ENCODE results near the gene FHL1. TPM values are rescaled to one million over a fixed set of nuclear protein-coding genes. Genes with fewer than 3 reads are reported as not detected.

Gene FHL1
- total RNA-seq, 1 donor from 2014 or later = 1,867 TPM

DNA sequence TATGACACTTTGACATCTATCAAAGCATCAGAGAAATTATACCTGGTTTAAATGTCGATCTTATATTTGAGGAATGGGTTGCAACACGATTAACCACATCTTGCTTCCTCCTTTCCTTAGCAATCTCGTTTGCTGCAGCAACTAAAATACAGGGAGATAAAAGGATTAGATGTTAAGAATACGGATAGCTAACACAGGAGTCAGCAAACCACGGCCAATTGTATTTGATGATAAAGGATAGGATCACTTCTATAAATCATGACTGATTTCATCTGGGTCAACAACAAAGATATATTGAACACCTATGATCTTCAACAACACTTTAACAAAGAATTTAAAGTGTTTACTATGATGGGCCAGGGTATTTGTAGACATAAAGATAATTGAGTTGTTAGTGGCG, 98.9 kb downstream of the FHL1 start:
- H3K27ac ChIP-seq (replicated peaks) = no peak overlapping the region
- TF ChIP-seq, protein P1, sequence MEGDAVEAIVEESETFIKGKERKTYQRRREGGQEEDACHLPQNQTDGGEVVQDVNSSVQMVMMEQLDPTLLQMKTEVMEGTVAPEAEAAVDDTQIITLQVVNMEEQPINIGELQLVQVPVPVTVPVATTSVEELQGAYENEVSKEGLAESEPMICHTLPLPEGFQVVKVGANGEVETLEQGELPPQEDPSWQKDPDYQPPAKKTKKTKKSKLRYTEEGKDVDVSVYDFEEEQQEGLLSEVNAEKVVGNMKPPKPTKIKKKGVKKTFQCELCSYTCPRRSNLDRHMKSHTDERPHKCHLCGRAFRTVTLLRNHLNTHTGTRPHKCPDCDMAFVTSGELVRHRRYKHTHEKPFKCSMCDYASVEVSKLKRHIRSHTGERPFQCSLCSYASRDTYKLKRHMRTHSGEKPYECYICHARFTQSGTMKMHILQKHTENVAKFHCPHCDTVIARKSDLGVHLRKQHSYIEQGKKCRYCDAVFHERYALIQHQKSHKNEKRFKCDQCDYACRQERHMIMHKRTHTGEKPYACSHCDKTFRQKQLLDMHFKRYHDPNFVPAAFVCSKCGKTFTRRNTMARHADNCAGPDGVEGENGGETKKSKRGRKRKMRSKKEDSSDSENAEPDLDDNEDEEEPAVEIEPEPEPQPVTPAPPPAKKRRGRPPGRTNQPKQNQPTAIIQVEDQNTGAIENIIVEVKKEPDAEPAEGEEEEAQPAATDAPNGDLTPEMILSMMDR (IDR thresholded peaks at IDR 0.05; ENCODE audit: borderline replicate concordance) = no peak
- peaks cover 33% of the 10 kb centered on the region for H3K36me3 ChIP-seq
- H3K4me3 ChIP-seq = no peak overlapping the region
- intact Hi-C loops (cut with micrococcal nuclease) = no loop called here
- H3K27me3 ChIP-seq (ENCODE audit: low read depth) = no peaks in the 10 kb centered on the region
- no peak for DNase-seq
- H3K4me1 ChIP-seq = peaks cover 9% of the 10 kb centered on the region
- H3K9me3 ChIP-seq (replicated peaks) = no peaks in the 10 kb centered on the region

GRCh38 chrX:136250191-136251040, 103.1 kb downstream of the FHL1 start:
- DNase-seq = no peak
- intact Hi-C loops (cut with micrococcal nuclease) = no loop called here
- Histone ChIP-seq H3K27ac (replicated peaks) (peak overlapping the region; percentile 84), H3K36me3 (peaks cover 5% of the 10 kb centered on the region), H3K4me3 (peak overlapping the region; percentile 85), H3K9me3 (replicated peaks) (no peaks in the 10 kb centered on the region), H3K27me3 (ENCODE audit: low read depth) (no peaks in the 10 kb centered on the region), H3K4me1 (peaks cover 9% of the 10 kb centered on the region)
- TF ChIP-seq, protein P1 (IDR thresholded peaks at IDR 0.05; ENCODE audit: borderline replicate concordance) = no peak

DNA sequence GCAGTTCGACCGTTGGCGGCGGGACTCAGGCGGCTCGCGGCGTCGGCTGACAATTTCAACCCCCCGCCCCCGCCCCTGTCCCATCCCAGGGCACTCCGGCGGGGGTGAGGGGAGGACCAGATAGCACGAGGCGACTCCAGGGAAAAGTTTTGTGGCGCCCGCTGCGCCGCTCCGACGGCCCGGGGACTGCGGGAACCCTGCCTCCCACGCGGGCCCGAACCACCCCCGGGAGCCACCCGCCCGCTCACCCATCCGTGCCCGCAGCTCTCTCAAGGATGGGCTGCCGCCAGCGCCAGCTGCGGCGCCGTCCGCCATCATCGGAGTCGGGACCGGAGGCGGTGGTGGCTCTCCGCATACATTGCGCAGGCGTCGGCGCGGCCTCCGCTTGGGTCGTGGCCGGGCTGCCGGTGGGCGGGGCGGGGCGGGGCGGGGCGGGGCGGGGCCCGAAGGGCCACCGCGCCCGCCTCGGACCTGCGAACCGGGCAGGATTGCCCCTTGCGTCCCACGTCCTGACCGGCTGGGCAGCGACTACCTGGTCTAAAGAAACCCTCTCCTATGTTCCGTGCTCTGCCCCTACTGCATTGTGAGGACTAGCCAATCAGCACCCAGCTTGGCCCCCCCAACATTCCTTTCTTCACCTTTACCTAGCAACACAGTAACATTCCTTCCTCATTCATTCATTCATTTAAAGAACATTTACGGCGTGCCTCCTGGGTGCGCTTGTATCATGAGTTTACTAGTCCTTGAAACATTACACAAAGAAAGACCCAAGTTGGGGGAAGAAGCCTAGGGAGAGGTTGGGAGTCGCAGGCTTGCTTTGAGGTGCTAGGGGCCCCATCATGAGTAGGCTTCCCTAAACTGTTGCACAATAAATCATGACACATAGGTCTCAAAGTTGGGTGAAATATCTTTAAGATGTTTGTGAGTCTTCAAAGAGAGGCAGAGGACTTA, 104.0 kb downstream of the FHL1 start, which contains the start of gene MAP7D3:
Gene MAP7D3, minus strand, starts transcription at position 360 of the 951 bp plus-strand sequence. Its CDS starts 42 bp downstream, at position 318.
- peak; percentile 69 for DNase-seq
- Histone ChIP-seq H3K4me3 (peak within 1 kb of the TSS; percentile 85), H3K36me3 (no peaks in the 10 kb centered on the region), H3K4me1 (peaks cover 9% of the 10 kb centered on the region), H3K27ac (replicated peaks) (peak within 1 kb of the TSS; percentile 84), H3K27me3 (ENCODE audit: low read depth) (no peaks in the 10 kb centered on the region), H3K9me3 (replicated peaks) (no peaks in the 10 kb centered on the region)
- TF ChIP-seq, protein P1 (IDR thresholded peaks at IDR 0.05; ENCODE audit: borderline replicate concordance) = no peak
- intact Hi-C loops (cut with micrococcal nuclease) = no loop called here

DNA sequence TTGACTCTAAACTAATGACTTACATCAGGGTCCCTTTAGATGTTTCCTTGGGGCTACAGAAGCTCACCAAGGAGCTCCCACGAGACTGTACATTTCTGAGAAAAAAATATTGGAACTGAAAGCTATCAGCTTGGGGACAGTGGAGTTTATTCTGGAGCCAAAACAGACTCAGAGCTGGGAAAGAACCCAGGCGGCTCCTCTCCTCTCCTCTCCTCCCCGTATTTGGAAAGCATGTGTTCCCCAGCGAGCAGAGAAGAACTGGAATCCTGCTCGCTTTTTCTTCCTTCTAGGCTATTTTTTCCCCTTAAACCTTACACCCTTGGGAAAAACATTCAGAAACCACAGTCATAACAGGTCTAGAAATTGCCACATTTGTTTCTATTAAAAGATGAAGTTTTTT, 108.2 kb downstream of the FHL1 start:
- H3K27ac ChIP-seq (replicated peaks) = peak overlapping the region; percentile 61
- peaks cover 13% of the 10 kb centered on the region for H3K4me1 ChIP-seq
- no peaks in the 10 kb centered on the region for H3K27me3 ChIP-seq (ENCODE audit: low read depth)
- intact Hi-C loops (cut with micrococcal nuclease) = no loop called here
- no peaks in the 10 kb centered on the region for H3K36me3 ChIP-seq
- TF ChIP-seq, protein P1 (IDR thresholded peaks at IDR 0.05; ENCODE audit: borderline replicate concordance) = no peak
- peak; percentile 16 for DNase-seq
- H3K9me3 ChIP-seq (replicated peaks) = no peaks in the 10 kb centered on the region
- peak overlapping the region; percentile 25 for H3K4me3 ChIP-seq

GRCh38 chrX:136256026-136256425, 108.7 kb downstream of the FHL1 start:
- Histone ChIP-seq H3K9me3 (replicated peaks) (no peaks in the 10 kb centered on the region), H3K27me3 (ENCODE audit: low read depth) (no peaks in the 10 kb centered on the region), H3K36me3 (no peaks in the 10 kb centered on the region), H3K4me3 (peak overlapping the region; percentile 25), H3K27ac (replicated peaks) (peak overlapping the region; percentile 61), H3K4me1 (peaks cover 12% of the 10 kb centered on the region)
- no peak for DNase-seq
- intact Hi-C loops (cut with micrococcal nuclease) = no loop called here
- TF ChIP-seq, protein P1 (IDR thresholded peaks at IDR 0.05; ENCODE audit: borderline replicate concordance) = no peak
